ENCODE measurements around the gene FRMD5. TPM values are rescaled to one million over a fixed set of nuclear protein-coding genes. Genes with fewer than 3 reads are reported as not detected.

Gene FRMD5
- total RNA-seq, 1 experiment from 2014 or later, result not detected

DNA sequence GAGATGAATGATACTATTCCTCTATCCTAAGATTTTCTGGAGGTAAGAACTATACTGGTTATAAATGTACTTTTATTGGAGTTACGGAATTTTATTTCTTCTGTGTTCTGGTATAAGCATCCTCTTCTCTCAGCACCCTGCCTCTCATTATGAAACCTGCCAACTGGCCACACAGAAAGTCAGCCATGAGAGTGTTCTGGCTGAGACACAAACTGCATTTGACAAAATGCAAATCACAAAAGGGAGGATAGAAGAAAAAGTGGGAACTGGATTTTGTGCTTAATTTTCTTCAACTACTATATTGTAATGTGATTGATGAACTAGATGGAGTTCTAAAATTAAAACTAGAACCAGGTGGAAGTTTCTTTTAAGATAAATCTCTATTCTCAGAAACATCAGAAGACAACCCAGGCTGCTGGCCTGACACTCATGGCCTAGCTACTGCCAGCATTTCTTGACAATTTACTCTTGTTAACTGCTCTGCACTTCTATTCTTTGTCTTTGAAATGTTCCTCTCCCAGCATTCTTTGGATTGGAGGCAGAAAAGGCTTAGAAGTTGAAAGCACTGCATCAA, 225.2 kb downstream of the FRMD5 start:
- Histone ChIP-seq H2AFZ (ENCODE audit: low read length) (no peak overlapping the region), H3K4me2 (ENCODE audit: low read depth, low read length, poor library complexity, severe bottlenecking) (no peak overlapping the region), H3K79me2 (ENCODE audit: low read length) (no peaks in the 10 kb centered on the region), H3K27ac (ENCODE audit: low read length) (no peak overlapping the region), H3K9me2 (replicated peaks; ENCODE audit: insufficient read depth, low read length) (no peaks in the 10 kb centered on the region), H3K4me1 (ENCODE audit: low read length) (peaks cover 23% of the 10 kb centered on the region), H3K9me3 (ENCODE audit: low read length) (no peaks in the 10 kb centered on the region), H3K4me3 (ENCODE audit: low read length) (no peak overlapping the region), H3K27me3 (ENCODE audit: low read length) (0 out of 2 replicates have a peak, but pooled peaks cover 2% of the 10 kb centered on the region), H3K9ac (ENCODE audit: low read length) (no peak overlapping the region), H4K20me1 (ENCODE audit: insufficient read depth, low read depth, low read length) (no peaks in the 10 kb centered on the region), H3K36me3 (ENCODE audit: insufficient read depth, low read length) (no peaks in the 10 kb centered on the region)
- DNase-seq, result peak; percentile 38

DNA sequence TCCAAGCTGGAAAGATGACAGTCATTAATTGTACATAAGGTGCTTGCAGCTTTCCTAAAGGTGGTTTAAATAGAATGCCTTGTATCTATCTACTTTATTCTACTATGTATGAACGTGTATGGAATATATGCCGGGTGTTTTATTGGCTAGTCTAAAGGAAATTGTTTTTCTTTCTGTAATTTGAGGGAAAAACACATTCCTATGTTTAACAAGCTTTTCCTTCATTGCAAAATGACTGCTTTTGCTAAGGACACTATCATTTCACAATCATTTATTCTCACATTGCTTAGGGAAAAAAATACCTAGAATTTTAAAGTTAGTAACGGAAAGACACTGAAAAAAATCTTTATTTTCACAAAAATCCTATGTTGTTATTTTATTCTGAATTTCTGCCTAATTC, 226.5 kb downstream of the FRMD5 start:
- H3K4me1 ChIP-seq (ENCODE audit: low read length), result peaks cover 12% of the 10 kb centered on the region
- H3K4me2 ChIP-seq (ENCODE audit: low read depth, low read length, poor library complexity, severe bottlenecking), result no peak overlapping the region
- no peak for DNase-seq
- no peak overlapping the region for H3K27ac ChIP-seq (ENCODE audit: low read length)
- H2AFZ ChIP-seq (ENCODE audit: low read length), result no peak overlapping the region
- no peak overlapping the region for H3K9ac ChIP-seq (ENCODE audit: low read length)
- no peaks in the 10 kb centered on the region for H4K20me1 ChIP-seq (ENCODE audit: insufficient read depth, low read depth, low read length)
- no peaks in the 10 kb centered on the region for H3K79me2 ChIP-seq (ENCODE audit: low read length)
- H3K9me2 ChIP-seq (replicated peaks; ENCODE audit: insufficient read depth, low read length), result no peaks in the 10 kb centered on the region
- no peak overlapping the region for H3K4me3 ChIP-seq (ENCODE audit: low read length)
- H3K36me3 ChIP-seq (ENCODE audit: insufficient read depth, low read length), result no peaks in the 10 kb centered on the region
- no peaks in the 10 kb centered on the region for H3K9me3 ChIP-seq (ENCODE audit: low read length)
- 0 out of 2 replicates have a peak, but pooled peaks cover 2% of the 10 kb centered on the region for H3K27me3 ChIP-seq (ENCODE audit: low read length)

DNA sequence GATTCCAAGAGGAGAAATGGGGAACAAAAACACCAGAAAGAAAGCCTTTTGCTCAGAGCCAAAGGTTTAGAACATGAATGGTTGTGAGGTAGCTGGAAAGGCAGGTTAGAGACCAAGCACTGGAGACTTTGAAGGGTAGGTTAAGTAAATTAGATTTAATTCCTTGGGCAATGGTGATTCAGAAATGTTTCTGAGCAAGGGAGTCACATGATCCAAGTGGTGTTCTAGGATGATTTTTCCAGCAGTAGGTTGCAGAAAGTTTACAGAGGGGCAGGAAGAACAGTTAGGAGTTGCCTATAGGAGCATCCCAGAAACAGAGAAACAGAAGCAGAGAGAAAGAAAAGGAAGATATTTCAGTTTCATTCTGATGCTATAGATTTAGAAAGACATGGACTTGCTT, 228.4 kb downstream of the FRMD5 start:
- Histone ChIP-seq H3K36me3 (ENCODE audit: insufficient read depth, low read length) (no peaks in the 10 kb centered on the region), H3K79me2 (ENCODE audit: low read length) (no peaks in the 10 kb centered on the region), H3K9me2 (replicated peaks; ENCODE audit: insufficient read depth, low read length) (no peaks in the 10 kb centered on the region), H2AFZ (ENCODE audit: low read length) (no peak overlapping the region), H3K27me3 (ENCODE audit: low read length) (0 out of 2 replicates have a peak, but pooled peaks cover 2% of the 10 kb centered on the region), H3K4me2 (ENCODE audit: low read depth, low read length, poor library complexity, severe bottlenecking) (no peak overlapping the region), H4K20me1 (ENCODE audit: insufficient read depth, low read depth, low read length) (no peaks in the 10 kb centered on the region), H3K27ac (ENCODE audit: low read length) (no peak overlapping the region), H3K9me3 (ENCODE audit: low read length) (no peaks in the 10 kb centered on the region), H3K9ac (ENCODE audit: low read length) (no peak overlapping the region), H3K4me3 (ENCODE audit: low read length) (no peak overlapping the region), H3K4me1 (ENCODE audit: low read length) (peaks cover 12% of the 10 kb centered on the region)
- DNase-seq, result no peak

DNA sequence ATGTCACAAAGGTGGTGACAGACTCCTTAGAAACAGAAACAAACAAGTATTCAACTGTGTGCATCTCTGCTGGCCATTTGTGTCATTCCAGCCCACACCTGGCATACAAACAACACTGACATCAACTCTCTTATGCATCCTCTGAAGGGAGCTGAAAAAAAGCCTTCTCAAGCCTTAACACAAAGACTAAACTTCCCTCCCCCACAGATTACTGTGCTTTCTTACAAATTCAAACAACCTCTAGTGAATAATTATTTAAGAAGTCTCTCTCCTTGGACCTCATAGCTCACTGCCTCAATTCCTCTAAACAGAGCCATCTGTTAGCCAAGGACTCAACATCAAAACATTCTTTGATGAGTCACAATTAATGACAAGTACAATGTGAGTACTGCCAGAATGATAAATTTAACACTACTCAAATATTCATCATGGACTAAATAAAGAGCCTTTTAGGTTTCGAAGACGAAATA, 236.2 kb downstream of the FRMD5 start:
- Histone ChIP-seq H3K27me3 (ENCODE audit: low read length) (no peaks in the 10 kb centered on the region), H3K9me3 (ENCODE audit: low read length) (no peaks in the 10 kb centered on the region), H3K27ac (ENCODE audit: low read length) (no peak overlapping the region), H3K4me1 (ENCODE audit: low read length) (peaks cover 17% of the 10 kb centered on the region), H3K4me2 (ENCODE audit: low read depth, low read length, poor library complexity, severe bottlenecking) (no peak overlapping the region), H3K36me3 (ENCODE audit: insufficient read depth, low read length) (no peaks in the 10 kb centered on the region), H3K4me3 (ENCODE audit: low read length) (no peak overlapping the region), H2AFZ (ENCODE audit: low read length) (no peak overlapping the region), H3K9me2 (replicated peaks; ENCODE audit: insufficient read depth, low read length) (no peaks in the 10 kb centered on the region), H3K79me2 (ENCODE audit: low read length) (no peaks in the 10 kb centered on the region), H4K20me1 (ENCODE audit: insufficient read depth, low read depth, low read length) (no peaks in the 10 kb centered on the region), H3K9ac (ENCODE audit: low read length) (no peak overlapping the region)
- DNase-seq, result no peak

DNA sequence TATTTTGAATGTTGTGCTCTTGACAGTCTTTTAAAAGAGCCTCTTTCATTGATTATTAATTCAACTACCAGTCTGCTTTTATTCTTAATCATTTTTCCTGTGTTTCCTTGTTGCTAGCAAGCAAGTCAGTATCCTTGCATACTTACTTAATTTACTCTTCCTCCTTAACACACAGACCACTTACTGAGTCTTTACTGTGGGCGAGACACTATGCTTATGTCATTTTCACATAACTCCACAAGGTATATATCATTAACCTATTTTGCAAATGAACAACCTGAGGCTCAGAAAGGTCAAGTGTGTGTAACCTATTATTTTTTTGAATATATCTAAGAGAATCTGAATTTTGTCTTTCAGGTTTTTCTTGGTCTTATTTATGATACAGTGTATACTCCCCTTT, 237.3 kb downstream of the FRMD5 start:
- Histone ChIP-seq H3K27me3 (ENCODE audit: low read length) (no peaks in the 10 kb centered on the region), H3K4me1 (ENCODE audit: low read length) (peaks cover 17% of the 10 kb centered on the region), H3K27ac (ENCODE audit: low read length) (no peak overlapping the region), H3K9me2 (replicated peaks; ENCODE audit: insufficient read depth, low read length) (no peaks in the 10 kb centered on the region), H4K20me1 (ENCODE audit: insufficient read depth, low read depth, low read length) (no peaks in the 10 kb centered on the region), H3K36me3 (ENCODE audit: insufficient read depth, low read length) (no peaks in the 10 kb centered on the region), H3K4me3 (ENCODE audit: low read length) (no peak overlapping the region), H3K9me3 (ENCODE audit: low read length) (no peaks in the 10 kb centered on the region), H2AFZ (ENCODE audit: low read length) (no peak overlapping the region), H3K79me2 (ENCODE audit: low read length) (no peaks in the 10 kb centered on the region), H3K9ac (ENCODE audit: low read length) (no peak overlapping the region), H3K4me2 (ENCODE audit: low read depth, low read length, poor library complexity, severe bottlenecking) (no peak overlapping the region)
- no peak for DNase-seq

DNA sequence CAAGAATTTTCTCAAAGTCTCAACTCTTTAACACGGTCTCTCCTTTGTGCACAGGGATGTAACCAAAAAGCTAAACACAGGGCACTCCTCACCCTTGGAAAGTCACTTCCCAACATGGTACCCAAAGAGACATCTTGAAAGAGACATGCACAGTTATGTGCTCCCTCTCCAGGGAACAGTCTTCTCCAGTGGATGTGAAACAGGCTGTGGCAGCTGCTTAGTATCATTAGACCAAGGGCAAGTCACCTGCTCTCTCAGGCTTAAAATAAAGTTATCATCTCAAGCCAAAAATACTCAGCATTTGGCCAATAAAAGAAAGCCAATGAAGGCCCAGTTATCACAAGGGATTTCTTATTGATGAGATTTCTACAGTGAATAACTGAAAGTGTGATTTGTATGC, 239.9 kb downstream of the FRMD5 start:
- Histone ChIP-seq H3K4me2 (ENCODE audit: low read depth, low read length, poor library complexity, severe bottlenecking) (no peak overlapping the region), H3K4me3 (ENCODE audit: low read length) (no peak overlapping the region), H2AFZ (ENCODE audit: low read length) (no peak overlapping the region), H3K9me3 (ENCODE audit: low read length) (no peaks in the 10 kb centered on the region), H4K20me1 (ENCODE audit: insufficient read depth, low read depth, low read length) (no peaks in the 10 kb centered on the region), H3K36me3 (ENCODE audit: insufficient read depth, low read length) (no peaks in the 10 kb centered on the region), H3K79me2 (ENCODE audit: low read length) (no peaks in the 10 kb centered on the region), H3K4me1 (ENCODE audit: low read length) (peaks cover 36% of the 10 kb centered on the region), H3K9ac (ENCODE audit: low read length) (no peak overlapping the region), H3K27me3 (ENCODE audit: low read length) (no peaks in the 10 kb centered on the region), H3K9me2 (replicated peaks; ENCODE audit: insufficient read depth, low read length) (no peaks in the 10 kb centered on the region), H3K27ac (ENCODE audit: low read length) (no peak overlapping the region)
- DNase-seq, result no peak

DNA sequence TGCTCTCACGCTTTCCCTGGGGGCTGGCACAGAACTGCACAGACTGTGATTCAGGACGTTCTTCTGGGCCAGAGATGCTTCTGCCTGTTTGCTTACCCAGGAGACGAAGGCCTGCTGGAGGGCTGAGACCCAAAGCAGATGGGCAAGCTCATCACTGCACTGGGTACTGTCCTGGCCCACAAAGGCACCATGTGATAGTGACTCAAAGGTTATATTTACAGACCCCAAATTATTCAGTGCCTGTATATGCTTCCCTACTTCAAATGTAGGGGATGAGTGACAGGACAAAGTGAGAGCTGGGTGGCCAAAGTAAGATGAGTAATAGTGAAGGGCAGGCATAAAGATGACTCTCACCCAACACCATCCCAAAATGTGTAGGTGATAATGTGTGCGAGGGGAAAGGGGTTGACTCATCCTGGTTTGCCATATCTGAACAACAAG, 240.9 kb downstream of the FRMD5 start:
- Histone ChIP-seq H3K79me2 (ENCODE audit: low read length) (no peaks in the 10 kb centered on the region), H3K9ac (ENCODE audit: low read length) (no peak overlapping the region), H3K9me2 (replicated peaks; ENCODE audit: insufficient read depth, low read length) (no peaks in the 10 kb centered on the region), H4K20me1 (ENCODE audit: insufficient read depth, low read depth, low read length) (no peaks in the 10 kb centered on the region), H3K27me3 (ENCODE audit: low read length) (no peaks in the 10 kb centered on the region), H3K27ac (ENCODE audit: low read length) (no peak overlapping the region), H2AFZ (ENCODE audit: low read length) (no peak overlapping the region), H3K36me3 (ENCODE audit: insufficient read depth, low read length) (no peaks in the 10 kb centered on the region), H3K9me3 (ENCODE audit: low read length) (no peaks in the 10 kb centered on the region), H3K4me2 (ENCODE audit: low read depth, low read length, poor library complexity, severe bottlenecking) (no peak overlapping the region), H3K4me1 (ENCODE audit: low read length) (peaks cover 46% of the 10 kb centered on the region), H3K4me3 (ENCODE audit: low read length) (no peak overlapping the region)
- no peak for DNase-seq

DNA sequence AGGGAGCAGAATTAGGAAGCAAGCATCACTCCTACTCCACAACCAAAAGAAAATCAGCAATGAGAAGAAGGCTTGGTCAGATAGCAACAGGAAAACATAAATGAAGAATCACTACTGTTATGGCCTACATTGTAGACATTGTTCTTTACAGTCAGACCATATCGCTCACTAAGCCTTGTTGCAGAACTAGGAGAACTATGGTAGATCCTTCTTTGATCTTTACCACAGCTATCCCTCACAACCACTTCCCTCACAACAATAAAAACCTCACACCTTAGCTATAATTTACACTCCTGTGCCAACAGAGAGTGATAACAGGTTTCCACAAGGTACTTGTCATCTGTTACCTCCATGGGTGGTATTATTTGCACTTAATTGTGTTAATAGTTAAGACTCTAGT, 241.7 kb downstream of the FRMD5 start:
- Histone ChIP-seq H4K20me1 (ENCODE audit: insufficient read depth, low read depth, low read length) (no peaks in the 10 kb centered on the region), H2AFZ (ENCODE audit: low read length) (no peak overlapping the region), H3K79me2 (ENCODE audit: low read length) (no peaks in the 10 kb centered on the region), H3K4me1 (ENCODE audit: low read length) (peaks cover 54% of the 10 kb centered on the region), H3K4me2 (ENCODE audit: low read depth, low read length, poor library complexity, severe bottlenecking) (no peak overlapping the region), H3K9me3 (ENCODE audit: low read length) (no peaks in the 10 kb centered on the region), H3K9me2 (replicated peaks; ENCODE audit: insufficient read depth, low read length) (no peaks in the 10 kb centered on the region), H3K36me3 (ENCODE audit: insufficient read depth, low read length) (no peaks in the 10 kb centered on the region), H3K27ac (ENCODE audit: low read length) (no peak overlapping the region), H3K9ac (ENCODE audit: low read length) (no peak overlapping the region), H3K27me3 (ENCODE audit: low read length) (no peaks in the 10 kb centered on the region), H3K4me3 (ENCODE audit: low read length) (no peak overlapping the region)
- DNase-seq, result no peak

All from Karpas-422 (cell line).